Uterus (tissue), 2 donors: ENCODE measurements around the gene PCDHAC2.

Experiments
- CTCF ChIP-seq, 4 experiments: fragments of 200-600 bp in 2 of 4; fragments of 450-650 bp in 2 of 4; sonication (generic) in 2 of 4; IDR thresholded peaks; one replicate each; pipeline ENCODE4 v1.5.1; 2016 to 2019; ENCODE audit warnings: antibody characterized with exemption in 4 of 4, mild to moderate bottlenecking in 2 of 4, moderate library complexity in 1 of 4
- POLR2A ChIP-seq, 2 donors: fragments of 450-650 bp; IDR thresholded peaks; one replicate each; pipeline ENCODE4 v1.6.1; 2016; ENCODE audit warnings: antibody characterized with exemption in 2 of 2, mild to moderate bottlenecking in 1 of 2, moderate library complexity in 1 of 2

- TF ChIP-seq POLR2A (IDR thresholded peaks at IDR 0.05), result no peak
- TF ChIP-seq CTCF (IDR thresholded peaks at IDR 0.05), result no peak
Measured at GRCh38 chr5:140998921-140999410, 32.7 kb downstream of the PCDHAC2 start.
